OCI-LY7 (cell line): ENCODE results near the gene EXO1. TPM values are rescaled to one million over a fixed set of nuclear protein-coding genes. Genes with fewer than 3 reads are reported as not detected.
A peak's percentile ranks its signal among the peaks of the same experiment; 100 is the strongest.

Experiments
- BruUV-seq: library from RNA; stranded (reverse); fragments of 400-500 nt; replicated peaks from 2 replicates; lab custom pipeline; 2021; lab: Mats Ljungman, UMichigan
- CTCF ChIA-PET: fragments of 300-600 bp; sonication (Branson Sonifier 250); formaldehyde crosslinking; loops from one replicate; lab custom pipeline; 2022; ENCODE audit warnings: antibody characterized with exemption; ENCODE audit not compliant: unreplicated experiment; lab: Charles Lee
- POLR2A ChIA-PET: fragments of 300-600 bp; sonication (Branson Sonifier 250); formaldehyde crosslinking; loops from one replicate; lab custom pipeline; 2022; ENCODE audit warnings: antibody characterized with exemption; lab: Charles Lee
- DNase-seq: peaks from one replicate; pipeline ENCODE4 v3.0.0-alpha.2; 2015; ENCODE audit warnings: low spot score
- H2AFZ ChIP-seq: fragments of 200-600 bp; sonication (generic), shearing (Covaris generic); 2 replicates; pipeline ENCODE4 v1.6.1; 2014; ENCODE audit warnings: mild to moderate bottlenecking, antibody characterized with exemption, low read length, moderate library complexity
- H3K27ac ChIP-seq: fragments of 200-600 bp; sonication (generic); 2 replicates; pipeline ENCODE4 v1.5.1; 2014; ENCODE audit warnings: mixed run types, low read depth, mild to moderate bottlenecking, moderate library complexity, low read length, inconsistent platforms; ENCODE audit not compliant: poor library complexity, severe bottlenecking
- H3K36me3 ChIP-seq: fragments of 200-600 bp; sonication (generic); 2 replicates; pipeline ENCODE4 v1.6.1; 2014; ENCODE audit warnings: mild to moderate bottlenecking, antibody characterized with exemption, low read length, moderate library complexity, mixed read lengths; ENCODE audit not compliant: insufficient read depth
- H3K4me1 ChIP-seq: fragments of 200-600 bp; sonication (generic); 2 replicates; pipeline ENCODE4 v1.5.1; 2014; ENCODE audit warnings: mild to moderate bottlenecking, low read length; ENCODE audit not compliant: insufficient read depth, poor library complexity, severe bottlenecking
- H3K4me2 ChIP-seq: fragments of 200-600 bp; sonication (generic); 2 replicates; pipeline ENCODE4 v1.6.1; 2014; ENCODE audit warnings: mild to moderate bottlenecking, low read length
- H3K4me3 ChIP-seq: fragments of 200-600 bp; sonication (generic); 2 replicates; pipeline ENCODE4 v1.5.1; 2014; ENCODE audit warnings: mild to moderate bottlenecking, low read depth, low read length; ENCODE audit not compliant: poor library complexity, severe bottlenecking
- H3K79me2 ChIP-seq: fragments of 200-600 bp; sonication (generic); 2 replicates; pipeline ENCODE4 v1.6.1; 2016; ENCODE audit warnings: low read depth, mild to moderate bottlenecking, low read length, moderate library complexity, mixed read lengths; ENCODE audit not compliant: insufficient read depth
- H3K9me2 ChIP-seq: fragments of 200-600 bp; sonication (generic); 2 replicates; pipeline ENCODE4 v1.6.1; 2016; ENCODE audit warnings: mild to moderate bottlenecking, low read length, mixed read lengths; ENCODE audit not compliant: insufficient read depth
- H3K9me3 ChIP-seq: fragments of 200-600 bp; sonication (generic); 2 replicates; pipeline ENCODE4 v1.6.1; 2014; ENCODE audit warnings: mild to moderate bottlenecking, mixed run types, low read length, mixed read lengths
- H4K20me1 ChIP-seq: fragments of 200-600 bp; sonication (generic); 2 replicates; pipeline ENCODE4 v1.6.1; 2014; ENCODE audit warnings: mild to moderate bottlenecking, antibody characterized with exemption, low read length, moderate library complexity, mixed read lengths; ENCODE audit not compliant: insufficient read depth
- EZH2phosphoT487 ChIP-seq: fragments of 200-600 bp; sonication (generic); IDR thresholded peaks from 2 replicates; pipeline ENCODE4 v1.6.1; 2018; ENCODE audit warnings: low read depth, borderline replicate concordance, mild to moderate bottlenecking, mixed run types, antibody characterized with exemption, low read length, moderate library complexity, mixed read lengths
- intact Hi-C: fragments of 100-400 bp; cut with micrococcal nuclease; formaldehyde crosslinking; loops from one replicate; pipeline ENCODE4 v1.10.0; 2022; ENCODE audit not compliant: unreplicated experiment
- total RNA-seq, 2 experiments: library from RNA; depleted of rRNA in 1 of 2; stranded (reverse); fragments of >200 nt in 1 of 2; shearing (Covaris generic) in 1 of 2; gene quantifications; 2 replicates each; pipeline ENCODE4 v1.2.3, GENCODE V29; 2014 to 2022
- TF ChIP-seq, protein P1 (sequence below): fragments of 200-600 bp; sonication (generic); conservative IDR thresholded peaks from 2 replicates; pipeline ENCODE4 v1.5.1; 2014; ENCODE audit warnings: mild to moderate bottlenecking, antibody characterized with exemption, low read length, moderate library complexity, mixed read lengths

The EXO1 gene
- total RNA-seq, 2 experiments from 2014 or later, result 60.3 to 66.3 TPM

DNA sequence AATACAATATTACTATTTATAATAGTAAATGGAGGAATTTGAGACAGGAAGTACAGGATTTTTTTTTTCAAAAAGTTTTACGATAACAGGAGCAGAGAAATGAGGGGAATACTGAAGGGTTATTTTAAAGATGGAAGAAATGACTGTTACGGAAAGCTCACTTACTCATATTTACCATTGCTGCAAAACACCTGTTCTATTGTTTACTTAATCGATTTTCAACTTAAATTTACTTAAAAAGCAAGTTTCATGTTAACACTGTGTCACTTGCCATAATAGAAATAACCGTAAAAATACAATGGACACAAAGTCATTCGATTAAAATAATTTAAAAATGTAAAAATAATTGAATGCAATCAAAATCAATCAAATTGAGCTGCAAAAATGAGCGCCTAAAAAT, 3.4 kb upstream of the EXO1 start:
- no TSS peak for BruUV-seq
- POLR2A ChIA-PET, result interaction anchor here (1.1 to 2.5 kb wide), 3 partner anchors 12 to 24 kb away, joined by 4 to 7 read pairs (median 4); no protein-coding TSS in a partner anchor
- intact Hi-C loops, result no loop called here

DNA sequence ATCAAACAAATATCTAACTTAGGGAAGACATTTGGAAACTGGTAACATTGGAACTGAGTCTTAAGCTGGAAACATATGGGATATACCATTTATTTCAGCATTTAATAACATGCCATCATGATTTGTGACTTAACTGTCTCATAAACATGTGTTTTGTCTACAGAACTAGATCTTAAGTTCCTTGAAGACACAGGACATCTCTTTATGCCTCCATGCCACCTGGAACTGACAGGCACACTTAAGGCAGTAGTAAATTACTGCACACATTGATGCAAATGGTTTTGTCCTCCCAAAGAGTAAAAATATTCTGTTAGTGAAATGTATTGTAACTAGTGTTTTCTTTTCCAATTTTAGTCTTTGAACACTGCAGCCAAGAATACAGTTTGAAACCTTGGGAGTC, 1.6 kb upstream of the EXO1 start:
- H3K79me2 ChIP-seq, result peaks cover 33% of the 10 kb centered on the region
- H3K4me2 ChIP-seq, result peak overlapping the region; percentile 88; the same call in 1 of the 2 replicates
- POLR2A ChIA-PET, result interaction anchor here (1.7 kb wide), 1 partner anchor 321 kb away, joined by 3 read pairs; no protein-coding TSS in a partner anchor
- peak overlapping the region; percentile 95; the same call in 1 of the 2 replicates for H2AFZ ChIP-seq
- H3K4me1 ChIP-seq, result peaks cover 26% of the 10 kb centered on the region
- DNase-seq, result no peak
- BruUV-seq, result no TSS peak
- CTCF ChIA-PET, result no interaction called here
- no peaks in the 10 kb centered on the region for H3K9me3 ChIP-seq
- no peaks in the 10 kb centered on the region for H3K9me2 ChIP-seq
- H3K4me3 ChIP-seq, result no peak overlapping the region
- no peak overlapping the region for H3K27ac ChIP-seq
- intact Hi-C loops, result loop anchor here (5.0 kb wide), 1 partner anchor 234 kb away; no protein-coding TSS in a partner anchor
- H3K36me3 ChIP-seq, result peaks cover 27% of the 10 kb centered on the region
- TF ChIP-seq, protein P1, sequence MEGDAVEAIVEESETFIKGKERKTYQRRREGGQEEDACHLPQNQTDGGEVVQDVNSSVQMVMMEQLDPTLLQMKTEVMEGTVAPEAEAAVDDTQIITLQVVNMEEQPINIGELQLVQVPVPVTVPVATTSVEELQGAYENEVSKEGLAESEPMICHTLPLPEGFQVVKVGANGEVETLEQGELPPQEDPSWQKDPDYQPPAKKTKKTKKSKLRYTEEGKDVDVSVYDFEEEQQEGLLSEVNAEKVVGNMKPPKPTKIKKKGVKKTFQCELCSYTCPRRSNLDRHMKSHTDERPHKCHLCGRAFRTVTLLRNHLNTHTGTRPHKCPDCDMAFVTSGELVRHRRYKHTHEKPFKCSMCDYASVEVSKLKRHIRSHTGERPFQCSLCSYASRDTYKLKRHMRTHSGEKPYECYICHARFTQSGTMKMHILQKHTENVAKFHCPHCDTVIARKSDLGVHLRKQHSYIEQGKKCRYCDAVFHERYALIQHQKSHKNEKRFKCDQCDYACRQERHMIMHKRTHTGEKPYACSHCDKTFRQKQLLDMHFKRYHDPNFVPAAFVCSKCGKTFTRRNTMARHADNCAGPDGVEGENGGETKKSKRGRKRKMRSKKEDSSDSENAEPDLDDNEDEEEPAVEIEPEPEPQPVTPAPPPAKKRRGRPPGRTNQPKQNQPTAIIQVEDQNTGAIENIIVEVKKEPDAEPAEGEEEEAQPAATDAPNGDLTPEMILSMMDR, result no peak
- TF ChIP-seq EZH2phosphoT487, result no peak
- H4K20me1 ChIP-seq, result peaks cover 15% of the 10 kb centered on the region; the same call in 1 of the 2 replicates

More for the DNA sequence above, 3.4 kb upstream of the EXO1 start:
- Histone ChIP-seq H3K27ac (no peak overlapping the region), H3K79me2 (peaks cover 15% of the 10 kb centered on the region), H3K36me3 (peaks cover 9% of the 10 kb centered on the region), H4K20me1 (peaks cover 12% of the 10 kb centered on the region; the same call in 1 of the 2 replicates), H2AFZ (no peak overlapping the region), H3K9me3 (no peaks in the 10 kb centered on the region), H3K9me2 (no peaks in the 10 kb centered on the region), H3K4me1 (peaks cover 17% of the 10 kb centered on the region), H3K4me2 (no peak overlapping the region), H3K4me3 (no peak overlapping the region)
- no peak for DNase-seq
- no peak for TF ChIP-seq EZH2phosphoT487
- TF ChIP-seq, protein P1, result no peak
- CTCF ChIA-PET, result interaction anchor here (0.5 to 0.6 kb wide), 2 partner anchors 161 to 304 kb away, joined by 3 to 4 read pairs; no protein-coding TSS in a partner anchor
